GM04503 (cell line): ENCODE results near the gene DCDC1.

Experiments used
- DNase-seq: peaks from one replicate; pipeline ENCODE4 v3.0.0-alpha.2; 2012; ENCODE audit warnings: low read depth

DCDC1 gene

GRCh38 chr11:31102875-31103274 lies 266.7 kb downstream of the DCDC1 start:
- DNase-seq: no peak

DNA sequence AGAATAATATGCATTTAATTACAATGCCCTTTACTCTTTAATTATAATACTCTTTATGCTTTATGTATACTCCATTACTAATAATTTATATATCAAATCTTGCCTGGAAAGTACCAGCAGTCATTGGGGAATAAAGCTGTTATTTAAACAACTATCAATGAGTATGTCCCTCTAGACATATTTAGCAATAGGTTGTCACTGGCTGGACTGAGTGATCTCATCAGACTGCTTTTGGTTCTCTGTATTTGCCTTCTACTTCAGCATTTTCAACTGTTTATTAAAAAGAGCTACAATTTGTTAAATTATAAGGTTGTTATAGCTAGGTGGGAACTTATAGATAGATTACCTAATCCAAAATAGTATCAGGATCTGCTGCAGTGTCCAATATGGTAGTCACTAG lies 267.2 kb downstream of the DCDC1 start:
- no peak for DNase-seq

DNA sequence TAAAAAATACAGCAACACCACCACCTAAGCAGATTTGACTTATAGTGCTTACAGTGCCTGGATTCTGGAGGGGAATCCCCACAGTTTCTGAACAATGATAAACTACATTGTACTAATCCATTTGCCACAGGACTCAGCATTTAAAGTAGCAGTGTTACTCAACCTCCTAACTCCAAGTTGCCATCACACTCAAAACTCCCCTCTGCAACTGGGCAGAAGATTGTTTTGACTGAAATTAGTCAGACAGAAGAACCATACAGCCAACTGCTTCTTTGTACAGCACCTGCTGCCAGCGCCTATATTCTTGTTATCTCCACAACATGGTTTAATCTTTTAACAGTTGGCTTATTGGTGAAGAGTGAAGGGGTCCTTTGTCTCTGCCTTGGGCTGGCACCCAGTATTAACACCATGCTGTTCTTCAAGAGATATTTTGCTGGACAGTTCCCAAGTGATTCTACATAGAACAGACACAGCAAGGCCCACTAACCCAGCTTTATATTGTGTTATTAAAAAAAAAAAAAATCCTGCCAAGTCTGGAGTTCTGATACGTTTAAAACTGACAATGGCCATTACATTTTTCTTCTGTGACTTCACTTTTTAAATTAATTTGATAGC lies 273.2 kb downstream of the DCDC1 start:
- no peak for DNase-seq

- no peak for DNase-seq
Measured at GRCh38 chr11:31092638-31093037, 276.9 kb downstream of the DCDC1 start.

GRCh38 chr11:31089117-31089516 lies 280.4 kb downstream of the DCDC1 start:
- DNase-seq: no peak

DNA sequence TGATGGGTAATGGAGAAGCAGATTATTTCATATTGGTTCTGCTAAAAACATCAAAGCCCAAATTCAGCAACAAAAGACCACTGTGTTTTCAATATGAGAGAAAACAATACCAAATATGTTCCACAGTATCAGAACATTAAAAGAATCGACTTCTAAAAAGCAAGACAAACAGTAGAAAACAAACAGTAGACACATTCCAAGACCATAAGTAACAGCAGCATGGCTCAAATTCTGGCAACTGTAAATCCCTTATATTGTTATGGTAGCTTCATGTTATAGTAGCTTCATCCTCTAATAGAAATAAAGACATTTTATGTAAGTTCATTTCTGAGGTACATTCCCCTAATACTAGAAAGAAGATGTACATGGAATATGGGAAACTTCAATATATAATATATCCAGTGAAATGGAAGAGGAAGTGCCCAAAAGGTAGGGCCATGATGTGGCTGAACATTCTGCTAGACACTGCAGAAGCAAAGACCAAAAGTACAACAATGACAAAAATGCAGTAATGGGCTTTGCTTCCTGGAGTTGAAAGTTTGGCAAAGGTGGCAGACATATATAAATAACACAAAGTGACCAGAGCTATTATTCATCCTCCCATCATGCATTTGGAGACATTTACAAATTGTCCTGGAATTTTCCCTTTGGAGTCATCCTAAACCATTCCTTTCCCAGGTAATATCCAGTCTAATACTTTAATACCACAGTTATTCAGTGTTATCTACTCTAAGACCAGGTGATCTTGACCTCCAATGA lies 299.9 kb downstream of the DCDC1 start:
- DNase-seq: no peak

DNA sequence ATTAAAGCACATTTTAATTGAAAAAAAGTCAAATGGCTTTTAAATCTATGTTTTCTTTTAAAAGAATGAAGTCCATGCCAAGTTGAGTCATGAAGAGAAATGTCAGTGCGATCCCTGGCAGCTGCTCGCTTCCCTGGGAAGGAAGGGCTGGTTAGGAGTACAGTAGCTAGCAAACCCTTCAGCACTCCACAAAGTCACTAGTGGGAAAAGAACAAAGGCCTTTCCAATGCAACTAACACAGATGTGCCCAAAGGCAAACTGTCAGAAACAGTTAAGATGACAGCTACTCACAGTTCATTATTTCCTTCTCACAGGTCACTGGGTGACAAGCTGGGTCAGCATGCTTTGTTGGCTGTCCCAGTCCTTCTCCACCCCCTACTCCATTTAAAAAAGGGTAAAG lies 308.7 kb downstream of the DCDC1 start:
- no peak for DNase-seq

- DNase-seq: no peak
Measured at GRCh38 chr11:31059529-31059928, 310.0 kb downstream of the DCDC1 start.

DNA sequence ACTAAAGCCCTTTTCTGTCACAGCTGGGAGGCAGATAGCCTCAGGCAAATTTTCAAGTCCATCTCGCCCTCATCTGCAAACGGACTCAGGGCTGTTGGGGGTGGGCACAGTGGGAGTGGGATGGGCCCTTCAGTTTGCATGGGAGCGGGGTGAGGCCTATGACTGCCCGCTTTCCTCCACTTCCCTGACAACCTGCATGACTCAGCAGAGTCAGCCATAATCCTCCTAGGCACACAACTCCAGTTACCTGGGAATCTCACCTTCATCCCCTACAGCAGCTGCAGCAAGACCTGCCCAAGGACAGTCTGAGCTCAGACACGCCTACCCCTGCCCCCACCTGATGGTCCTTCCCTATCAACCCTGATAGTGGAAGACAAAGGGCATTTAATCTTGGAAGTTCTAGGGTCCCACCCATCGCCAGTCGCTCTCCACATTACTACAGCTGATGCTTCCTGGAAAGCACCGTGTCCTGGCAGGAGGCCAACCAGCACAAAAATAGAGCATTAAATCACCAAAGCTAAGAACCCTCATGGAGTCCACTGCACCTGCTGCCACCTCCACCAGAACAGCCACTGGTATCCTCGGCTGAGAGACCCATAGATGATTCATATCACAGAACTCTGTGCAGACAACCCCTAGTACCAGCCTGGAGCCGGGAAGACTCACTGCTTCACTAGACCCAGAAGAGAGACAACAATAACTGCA lies 319.3 kb downstream of the DCDC1 start:
- DNase-seq: no peak

- no peak for DNase-seq
Measured at GRCh38 chr11:31045335-31045734, 324.2 kb downstream of the DCDC1 start.

GRCh38 chr11:31030138-31030792 lies 339.3 kb downstream of the DCDC1 start:
- DNase-seq: no peak

GRCh38 chr11:31026315-31026714 lies 343.2 kb downstream of the DCDC1 start:
- no peak for DNase-seq

DNA sequence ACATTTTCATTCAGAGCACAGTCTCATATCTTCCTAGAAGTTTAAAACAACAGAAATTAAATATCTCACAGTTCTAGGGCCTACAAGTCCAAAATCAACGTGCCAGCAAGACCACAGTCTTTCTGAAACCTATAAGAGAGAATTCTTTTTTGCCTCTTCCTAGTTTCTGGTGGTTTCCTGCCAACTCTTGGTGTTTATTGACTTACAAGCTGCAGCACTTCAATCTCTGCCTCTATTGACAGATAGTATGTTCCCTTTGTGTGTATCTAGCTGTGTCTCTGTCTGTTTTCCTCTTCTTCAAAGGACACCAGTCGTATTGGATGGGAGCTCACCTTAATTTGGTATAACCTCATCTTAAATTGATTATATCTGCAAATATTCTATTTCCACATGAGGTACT lies 347.5 kb downstream of the DCDC1 start:
- no peak for DNase-seq

DNA sequence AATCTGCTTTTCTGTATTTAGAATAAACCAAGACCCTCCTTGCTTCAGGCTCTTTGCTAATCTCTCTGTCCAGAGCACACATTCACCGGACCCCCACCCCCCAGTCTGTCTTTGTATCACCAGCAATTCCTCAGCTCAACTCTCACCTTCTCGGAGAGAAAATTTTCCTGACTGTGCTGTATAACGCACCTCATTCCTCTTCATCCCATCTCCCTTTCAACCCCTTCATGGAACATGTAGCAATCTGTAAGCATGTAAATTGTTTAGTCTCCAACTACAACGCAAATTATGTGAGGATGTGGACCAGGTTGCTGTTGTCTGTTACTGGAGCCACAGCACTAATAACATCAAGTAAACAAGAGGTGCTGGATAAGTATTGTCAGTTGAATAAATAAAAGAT lies 349.8 kb downstream of the DCDC1 start:
- no peak for DNase-seq

GRCh38 chr11:31005202-31005601 lies 364.3 kb downstream of the DCDC1 start:
- no peak for DNase-seq

DNA sequence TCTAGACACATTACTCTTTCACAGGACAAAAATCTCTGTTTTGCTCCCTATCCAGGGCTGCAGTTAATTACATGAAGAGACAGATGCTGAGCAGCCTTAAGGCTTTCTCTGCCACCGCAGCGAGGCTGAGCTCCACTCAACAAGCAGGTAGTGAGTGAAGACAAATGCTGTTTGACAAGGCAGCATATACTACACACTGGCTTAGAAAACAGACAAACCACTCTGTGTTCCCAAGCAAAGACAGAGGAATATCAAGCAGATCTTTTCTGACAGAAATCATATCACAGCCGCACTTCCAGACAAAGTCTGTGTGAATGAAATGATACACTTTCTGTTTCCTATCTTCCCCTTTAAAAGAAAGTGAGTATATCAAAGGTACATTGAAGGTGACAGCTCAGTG lies 368.1 kb downstream of the DCDC1 start:
- no peak for DNase-seq

DNA sequence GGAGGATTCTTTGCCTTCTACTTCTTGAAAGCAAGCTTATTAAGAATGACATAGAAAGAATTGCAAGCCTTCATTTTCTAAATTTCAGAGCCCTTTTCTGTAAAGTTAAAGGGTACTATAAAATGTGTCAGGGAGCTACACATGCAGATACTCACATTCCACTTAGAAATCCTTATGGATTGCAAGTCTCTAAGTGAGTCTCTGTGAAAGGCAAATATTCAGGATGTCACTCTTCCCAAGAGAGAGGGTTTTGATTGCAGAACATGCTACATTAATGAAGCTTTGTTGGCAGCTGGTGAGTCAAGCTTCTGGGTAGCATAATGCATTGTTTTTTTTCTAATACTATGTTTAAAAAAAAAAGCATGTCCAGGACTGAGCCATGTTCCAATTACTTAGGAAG lies 369.2 kb downstream of the DCDC1 start:
- DNase-seq: no peak

GRCh38 chr11:30992513-30992849 lies 377.1 kb downstream of the DCDC1 start:
- no peak for DNase-seq

DNA sequence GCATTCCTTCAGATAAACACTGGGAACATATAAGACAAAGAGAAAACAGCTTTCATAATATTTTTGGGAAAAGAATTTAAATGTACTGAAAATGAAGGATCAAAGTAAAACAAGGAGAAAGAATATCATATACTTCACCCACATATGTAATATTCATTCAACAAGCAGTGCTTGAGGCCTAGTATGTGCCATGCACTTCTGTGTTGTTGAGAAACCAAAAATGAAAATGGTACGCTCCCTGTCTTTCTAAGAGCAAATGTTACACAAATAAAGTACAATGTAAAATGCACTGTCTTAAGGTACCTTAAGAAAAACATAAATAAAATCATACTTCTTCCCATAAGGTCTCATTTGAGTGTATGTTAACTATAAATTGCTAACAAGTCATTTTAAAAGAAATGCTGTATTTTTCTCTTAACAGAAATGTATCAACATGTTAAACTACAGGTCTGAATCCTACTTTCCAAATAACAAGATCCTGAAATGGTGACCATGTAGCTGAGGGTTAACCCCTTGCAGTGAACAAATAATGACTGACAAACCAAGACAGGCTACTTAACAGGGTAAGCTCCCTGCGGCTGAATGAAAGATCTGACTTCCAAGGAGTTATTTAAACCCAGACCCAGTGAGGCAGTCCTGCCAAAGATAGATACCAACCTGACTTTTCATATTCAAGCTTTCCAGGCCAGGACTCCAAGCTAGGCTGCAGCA lies 377.6 kb downstream of the DCDC1 start:
- no peak for DNase-seq

DNA sequence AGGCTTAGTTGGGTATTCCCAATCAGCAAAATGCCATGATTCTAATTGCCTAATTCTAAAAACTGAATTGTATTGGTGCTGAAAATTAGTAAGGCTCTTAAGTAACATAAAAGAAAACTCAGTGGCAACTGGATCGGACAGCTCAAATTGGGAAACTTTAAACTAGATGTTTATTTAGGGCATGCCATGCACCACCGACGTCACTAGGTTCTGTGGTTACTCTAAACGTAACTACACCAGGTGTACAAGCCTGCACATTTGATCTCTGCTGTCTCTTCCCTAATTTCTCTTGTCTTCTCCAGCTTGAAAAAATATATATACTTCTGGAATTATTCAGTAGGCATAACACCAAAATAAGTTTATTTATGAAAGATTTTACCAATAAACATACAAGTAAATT lies 378.2 kb downstream of the DCDC1 start:
- no peak for DNase-seq

- no peak for DNase-seq
Measured at GRCh38 chr11:30990625-30991296, 378.8 kb downstream of the DCDC1 start.

DNA sequence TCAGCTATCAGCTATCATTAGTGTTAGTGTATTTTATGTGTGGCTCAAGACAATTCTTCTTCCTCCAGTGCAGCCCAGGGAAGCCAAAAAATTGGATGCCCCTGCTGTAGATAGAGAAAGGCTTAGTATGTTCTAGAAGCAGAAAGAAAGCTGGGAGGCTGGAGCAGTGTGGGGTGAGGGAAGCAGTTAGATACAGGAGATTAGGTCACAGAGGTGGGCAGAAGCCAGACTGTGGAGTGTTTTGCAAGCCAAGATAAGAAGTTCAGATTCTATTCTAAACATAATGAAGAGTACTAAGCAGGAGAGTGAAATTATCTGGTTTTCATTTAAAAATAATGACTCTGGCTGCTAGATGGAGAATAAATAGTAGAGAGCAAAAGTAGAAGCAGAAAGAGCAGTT lies 381.7 kb downstream of the DCDC1 start:
- DNase-seq: no peak
